Transverse colon (tissue), 4 donors: ENCODE data around the gene BYSL. TPM values are rescaled to one million over a fixed set of nuclear protein-coding genes. Genes with fewer than 3 reads are reported as not detected.
A peak's percentile ranks its signal among the peaks of the same experiment; 100 is the strongest.

Experiments
- DNase-seq: peaks from one replicate; pipeline ENCODE4 v3.0.0-alpha.2; 2019
- H3K27ac ChIP-seq, 4 donors: fragments of 200-600 bp; sonication (generic); 2 replicates each; pipeline ENCODE4 v1.5.1; 2016 to 2018; ENCODE audit warnings: inconsistent platforms in 4 of 4
- H3K27me3 ChIP-seq: fragments of 200-600 bp; sonication (generic); 2 replicates; pipeline ENCODE4 v1.5.1; 2017; ENCODE audit warnings: inconsistent platforms
- H3K36me3 ChIP-seq, 4 donors: fragments of 200-600 bp; sonication (generic); 2 replicates each; pipeline ENCODE4 v1.5.1; 2017 to 2019; ENCODE audit warnings: inconsistent platforms in 4 of 4
- H3K4me1 ChIP-seq, 4 donors: fragments of 200-600 bp; sonication (generic); 2 replicates each; pipeline ENCODE4 v1.5.1; 2017 to 2020; ENCODE audit warnings: inconsistent platforms in 4 of 4
- H3K4me3 ChIP-seq, 4 donors: fragments of 200-600 bp; sonication (generic); 1 replicate in 1 of 4; 2 replicates in 3 of 4; pipeline versions ENCODE4 v1.5.1 to v1.6.1; 2017 to 2019; ENCODE audit warnings: inconsistent platforms in 4 of 4
- H3K9me3 ChIP-seq, 2 donors: fragments of 200-600 bp; sonication (generic); 2 replicates each; pipeline ENCODE4 v1.5.1; 2017 to 2019; ENCODE audit warnings: inconsistent platforms in 2 of 2
- CTCF ChIP-seq, 5 experiments: fragments of 200-600 bp in 3 of 5; fragments of 450-650 bp in 2 of 5; sonication (generic) in 3 of 5; IDR thresholded peaks; 1 replicate in 2 of 5; 2 replicates in 3 of 5; pipeline ENCODE4 v1.5.1; 2016 to 2017; ENCODE audit warnings: antibody characterized with exemption in 5 of 5, inconsistent platforms in 3 of 5, mild to moderate bottlenecking in 2 of 5, moderate library complexity in 1 of 5
- EP300 ChIP-seq: sonication (generic); formaldehyde crosslinking; IDR thresholded peaks from one replicate; pipeline ENCODE4 v1.6.1; 2017; ENCODE audit warnings: antibody characterized with exemption, low read depth
- POLR2A ChIP-seq: fragments of 450-650 bp; IDR thresholded peaks from one replicate; pipeline ENCODE4 v1.6.1; 2016; ENCODE audit warnings: antibody characterized with exemption, mild to moderate bottlenecking, moderate library complexity
- POLR2AphosphoS5 ChIP-seq, 3 donors: sonication (generic); formaldehyde crosslinking; IDR thresholded peaks; one replicate each; pipeline ENCODE4 v1.6.1; 2016; ENCODE audit warnings: antibody characterized with exemption in 3 of 3
- WGBS, 2 donors: methylation state at CpG; one replicate each; pipeline ENCODE4 v1.1.5; 2018; ENCODE audit warnings: low coverage in 1 of 2; 5-methylcytosine and 5-hydroxymethylcytosine counted together
- in situ Hi-C, 4 donors: fragments of 200-750 bp; cut with MboI; loops; one replicate each; pipeline versions ENCODE4 v1.15.0 to v1.15.1; 2017; ENCODE audit warnings: low sequenced_read_pairs in 3 of 4, low pct_ligation_motif_present in 1 of 4, low pct_unique_long_range_greater_than_20kb in 1 of 4
- intact Hi-C: fragments of 100-400 bp; cut with DNase I; formaldehyde crosslinking; loops from one replicate; pipeline ENCODE4 v1.15.1; 2023; ENCODE audit warnings: low total_unique reads
- total RNA-seq, 4 donors: library from RNA; depleted of rRNA; stranded (reverse); fragments of >200 nt; gene quantifications; one replicate each; pipeline ENCODE4 v1.1.0, GENCODE V29; 2016

The BYSL gene
- total RNA-seq, 4 donors from 2014 or later, result 3.4 to 5.9 (median 5.2) TPM

DNA sequence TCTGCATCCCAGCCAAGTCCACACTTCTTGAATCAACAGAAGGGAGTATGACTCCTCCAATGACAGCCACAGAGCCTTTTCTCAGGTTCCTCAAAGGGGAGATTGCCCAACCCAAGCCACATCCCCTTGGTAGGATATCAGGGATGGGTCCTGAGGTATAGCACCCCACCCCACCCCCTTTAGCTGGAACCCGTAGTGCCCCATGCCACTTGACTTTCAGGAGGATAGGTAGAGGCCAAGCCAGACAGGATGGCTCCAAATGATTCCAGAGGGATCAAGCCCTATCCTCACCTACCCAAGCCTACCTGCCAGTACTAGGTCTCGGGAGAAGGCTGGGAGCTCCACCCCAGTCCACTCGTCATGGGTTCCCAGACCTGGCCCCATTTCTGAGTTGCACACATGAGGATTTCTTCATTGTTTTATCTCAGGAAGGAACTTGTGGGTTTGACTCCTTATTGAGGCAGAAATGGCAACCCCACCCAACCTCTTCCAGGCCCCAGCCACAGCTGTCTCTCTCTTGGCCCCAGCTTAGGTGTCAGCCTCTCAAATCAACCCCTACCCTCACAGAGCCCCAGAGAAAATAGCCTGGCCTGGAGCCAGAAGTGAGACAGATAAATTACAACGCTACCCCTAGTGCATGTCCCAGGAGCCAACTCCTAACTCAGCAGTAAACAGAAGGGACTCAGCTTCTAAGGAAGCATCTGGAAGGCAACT lies 16.7 kb downstream of the BYSL start:
- peak overlapping the region; percentile 28 to 95 (median 89) for H3K27ac ChIP-seq
- WGBS, 2 donors, result 50% methylated on average over 4 of the region's 4 CpGs; no CpG with 5 or more reads in 1 of the 2 donors
- in situ Hi-C loops (loop anchor here in 2 of 4 donors (10.0 to 25.0 kb wide), 2 partner anchors 107 to 274 kb away; partner anchors contain the start of gene MRPS10 (in 1 of the 2)), intact Hi-C loops (loop anchor here (5.0 kb wide), 1 partner anchor 104 kb away; no protein-coding TSS in a partner anchor)
- H3K4me1 ChIP-seq, result peaks cover 29 to 61% (median 44%) of the 10 kb centered on the region in 4 donors
- H3K4me3 ChIP-seq, result no peak overlapping the region
- DNase-seq, result no peak
- TF ChIP-seq POLR2AphosphoS5 (IDR thresholded peaks at IDR 0.05), result no peak
- TF ChIP-seq POLR2A, result no peak
- no peak for TF ChIP-seq EP300
- TF ChIP-seq CTCF (IDR thresholded peaks at IDR 0.05), result no peak
- H3K27me3 ChIP-seq, result no peaks in the 10 kb centered on the region
- no peaks in the 10 kb centered on the region for H3K9me3 ChIP-seq
- peaks cover 0 to 23% (median 6%) of the 10 kb centered on the region in 4 donors for H3K36me3 ChIP-seq

GRCh38 chr6:41938590-41939175 lies 17.4 kb downstream of the BYSL start:
- Histone ChIP-seq H3K36me3 (peaks cover 0 to 20% (median 5%) of the 10 kb centered on the region in 4 donors), H3K27ac (peak overlapping the region; percentile 84 to 95 (median 94)), H3K4me1 (peaks cover 29 to 61% (median 44%) of the 10 kb centered on the region in 4 donors), H3K9me3 (no peaks in the 10 kb centered on the region), H3K27me3 (no peaks in the 10 kb centered on the region), H3K4me3 (no peak overlapping the region)
- 71 to 72% methylated on average over 2 to 5 of the region's 5 CpGs for WGBS, 2 donors
- intact Hi-C loops (loop anchor here (5.0 kb wide), 1 partner anchor 104 kb away; no protein-coding TSS in a partner anchor), in situ Hi-C loops (loop anchor here in 2 of 4 donors (10.0 to 25.0 kb wide), 2 partner anchors 106 to 274 kb away; partner anchors contain the start of gene MRPS10 (in 1 of the 2))
- no peak for DNase-seq
- no peak for TF ChIP-seq EP300
- no peak for TF ChIP-seq POLR2AphosphoS5 (IDR thresholded peaks at IDR 0.05)
- no peak for TF ChIP-seq CTCF (IDR thresholded peaks at IDR 0.05)
- TF ChIP-seq POLR2A, result no peak

DNA sequence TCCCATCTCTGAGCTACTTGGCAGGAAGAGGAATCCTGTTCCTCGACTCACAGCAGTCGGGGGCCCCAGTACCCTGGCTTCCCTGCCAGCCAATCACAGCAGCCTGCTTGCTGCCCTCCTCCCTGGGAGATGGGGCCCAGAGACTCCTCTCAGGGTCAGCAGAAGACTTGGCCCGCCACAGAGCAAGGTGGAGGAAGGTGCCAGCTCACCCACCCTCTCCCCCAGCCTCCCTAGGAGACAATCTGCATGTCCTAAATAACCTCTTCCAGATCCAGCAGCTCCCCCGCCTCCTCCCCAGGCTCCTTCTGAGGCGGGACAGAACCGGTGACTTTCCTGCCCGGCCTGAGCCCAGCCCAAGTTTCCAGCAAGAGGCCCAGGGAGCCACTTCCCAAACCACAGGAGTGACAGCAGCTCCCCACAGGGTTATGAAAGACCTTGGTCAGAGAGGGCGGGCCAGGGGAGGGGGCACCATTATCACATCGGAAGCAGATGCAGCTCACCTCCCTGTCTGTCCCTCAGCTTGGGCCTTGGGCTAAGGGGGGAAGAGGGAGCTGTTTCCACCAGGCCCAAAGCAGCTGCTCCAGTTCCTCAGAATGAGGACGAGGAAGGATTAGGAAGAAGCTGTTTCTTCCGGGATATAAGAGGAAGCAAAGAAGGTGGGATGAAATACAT lies 18.0 kb downstream of the BYSL start:
- H3K36me3 ChIP-seq, result peaks cover 0 to 15% (median 5%) of the 10 kb centered on the region in 4 donors
- in situ Hi-C loops (loop anchor here in 2 of 4 donors (10.0 to 25.0 kb wide), 2 partner anchors 105 to 273 kb away; partner anchors contain the start of gene MRPS10 (in 1 of the 2)), intact Hi-C loops (loop anchor here (5.0 kb wide), 1 partner anchor 103 kb away; no protein-coding TSS in a partner anchor)
- 20 to 46% methylated on average over 2 to 11 of the region's 11 CpGs for WGBS, 2 donors
- peak overlapping the region; percentile 84 to 95 (median 94) for H3K27ac ChIP-seq
- no peaks in the 10 kb centered on the region for H3K27me3 ChIP-seq
- H3K4me3 ChIP-seq, result no peak overlapping the region
- H3K9me3 ChIP-seq, result no peaks in the 10 kb centered on the region
- TF ChIP-seq POLR2AphosphoS5 (IDR thresholded peaks at IDR 0.05) (no peak), POLR2A (no peak), EP300 (no peak), CTCF (IDR thresholded peaks at IDR 0.05) (no peak)
- DNase-seq, result peak; percentile 29
- peaks cover 29 to 61% (median 44%) of the 10 kb centered on the region in 4 donors for H3K4me1 ChIP-seq
